Fibroblast of pulmonary artery (primary cell): ENCODE measurements around the gene CD164.

Experiments used
- DNase-seq: peaks from one replicate; pipeline ENCODE4 v3.0.0-alpha.2; 2010; ENCODE audit warnings: low read depth
- H3K4me3 ChIP-seq: replicated peaks from 2 replicates; pipeline ENCODE4 v1.5.1; 2011; ENCODE audit warnings: low read depth, mild to moderate bottlenecking, control low read depth, low read length, moderate library complexity
- CTCF ChIP-seq: IDR thresholded peaks from 2 replicates; pipeline ENCODE4 v1.5.1; 2011; ENCODE audit warnings: mild to moderate bottlenecking, control low read depth, low read length, inconsistent platforms; ENCODE audit errors: missing control alignments

The CD164 gene

DNA sequence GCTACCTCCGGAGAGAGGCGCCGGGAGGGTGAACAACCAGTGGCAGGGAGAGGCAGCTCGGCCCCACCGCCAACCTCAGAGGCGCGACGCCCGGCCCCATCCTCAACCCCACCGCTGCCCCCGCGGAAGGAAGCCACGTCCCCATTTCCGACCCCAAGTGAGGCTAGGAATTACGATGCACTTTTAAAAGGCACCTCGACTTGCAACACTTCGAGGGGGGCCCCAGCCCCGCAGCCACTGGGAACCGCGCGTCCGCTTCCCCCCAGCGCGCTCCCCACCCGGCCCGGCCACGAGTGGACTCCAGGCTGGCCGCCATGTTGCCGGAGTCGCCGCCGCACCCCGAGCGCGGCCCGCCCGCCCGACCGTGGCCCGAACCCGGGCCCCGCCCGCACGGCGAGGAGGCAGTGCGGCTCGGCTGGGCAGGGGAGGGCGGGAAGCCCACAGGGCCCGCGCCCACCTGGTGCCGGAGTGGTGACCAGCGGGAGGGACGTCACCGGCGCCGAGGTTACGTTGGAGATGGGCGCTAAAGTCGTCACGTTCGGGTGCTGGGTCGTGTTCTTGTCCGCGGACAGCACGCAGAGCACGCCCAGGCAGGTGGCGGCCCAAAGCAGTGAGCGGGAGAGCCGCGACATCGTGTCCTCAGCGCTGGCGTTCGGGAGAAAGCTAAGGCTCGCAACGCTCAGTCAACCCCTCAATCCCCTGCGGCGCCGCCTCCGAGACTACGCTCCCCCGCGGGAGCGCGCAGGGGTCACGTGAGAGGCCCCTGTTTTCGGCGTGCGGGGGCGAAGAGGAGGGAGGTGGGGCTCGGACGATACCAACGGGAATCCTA lies at the start of gene CD164:
Gene CD164, minus strand, starts transcription at position 721 of the 829 bp plus-strand sequence. Its CDS starts 89 bp downstream, at position 632.
- TF ChIP-seq CTCF = no peak
- DNase-seq = peak; percentile 95
- H3K4me3 ChIP-seq = peak within 1 kb of the TSS; percentile 90

- no peak overlapping the region for H3K4me3 ChIP-seq
- DNase-seq = no peak
- TF ChIP-seq CTCF = no peak
These were observed 47.2 kb upstream of the CD164 start for GRCh38 chr6:109429496-109429895.

DNA sequence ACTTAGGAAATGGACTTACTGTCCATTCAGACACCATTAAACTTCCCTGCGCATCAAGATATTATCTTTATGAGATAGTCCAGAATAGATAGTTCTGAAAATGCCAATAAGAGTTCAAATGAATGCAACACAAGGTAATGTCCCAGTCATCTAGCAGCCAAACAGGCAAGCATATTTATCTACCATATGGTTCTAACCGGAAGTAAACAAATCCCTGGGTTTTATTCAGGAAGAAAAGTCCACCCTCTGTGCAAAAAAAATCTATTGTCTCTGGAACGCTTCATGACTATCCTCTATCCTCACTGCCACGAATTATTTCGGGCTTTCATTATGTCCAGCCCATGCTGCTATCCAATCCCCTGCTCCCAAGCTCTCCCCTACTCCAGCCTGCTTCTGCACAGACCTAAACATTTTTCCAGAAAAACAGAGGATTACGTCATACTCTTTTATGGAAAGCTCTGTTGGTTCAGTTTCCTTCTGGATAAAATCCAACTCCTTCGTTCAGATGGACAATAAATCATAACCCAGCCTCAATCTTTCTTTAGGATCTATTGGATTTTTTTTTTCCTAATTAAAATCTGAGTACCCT lies 46.7 kb upstream of the CD164 start:
- DNase-seq = peak; percentile 89
- peak overlapping the region; percentile 4 for H3K4me3 ChIP-seq
- TF ChIP-seq CTCF = no peak

GRCh38 chr6:109424946-109425345 lies 42.7 kb upstream of the CD164 start:
- no peak overlapping the region for H3K4me3 ChIP-seq
- no peak for TF ChIP-seq CTCF
- DNase-seq = no peak

DNA sequence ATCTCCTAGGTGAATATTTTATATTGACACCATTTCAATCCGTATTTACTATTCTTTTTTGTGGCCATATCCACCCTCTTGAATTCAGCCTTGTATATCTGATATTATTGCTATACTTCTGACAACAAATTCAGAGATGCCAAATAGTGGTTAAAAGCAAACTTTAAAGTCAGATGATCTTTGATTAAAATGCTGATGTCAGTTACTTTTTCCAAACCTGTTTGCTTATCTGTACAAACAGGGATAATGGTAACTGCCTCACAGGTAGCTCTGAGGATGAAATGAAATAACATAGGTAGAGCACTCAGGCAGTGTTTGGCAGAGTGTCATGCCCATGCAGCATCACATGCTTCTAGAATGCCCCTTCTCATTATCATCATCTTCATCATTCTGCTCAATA lies 38.9 kb upstream of the CD164 start:
- no peak for DNase-seq
- no peak overlapping the region for H3K4me3 ChIP-seq
- no peak for TF ChIP-seq CTCF

- no peak overlapping the region for H3K4me3 ChIP-seq
- no peak for TF ChIP-seq CTCF
- no peak for DNase-seq
These were observed 38.5 kb upstream of the CD164 start for GRCh38 chr6:109420751-109421150.
